Hematopoietic multipotent progenitor cell treated with erythropoietin and hydrocortisone succinate and interleukin-3 and kit ligand, for 6 days (in vitro differentiated cells): ENCODE measurements around the gene SMYD4.
"Not testable (repeated sequence)": the region's sequence is repeated elsewhere in the genome, so short reads cannot be mapped to it uniquely, and the experiment has no call there.

ENCODE experiments used
- DNase-seq: peaks from one replicate; pipeline ENCODE4 v3.0.0-alpha.2; 2015

Gene SMYD4

DNA sequence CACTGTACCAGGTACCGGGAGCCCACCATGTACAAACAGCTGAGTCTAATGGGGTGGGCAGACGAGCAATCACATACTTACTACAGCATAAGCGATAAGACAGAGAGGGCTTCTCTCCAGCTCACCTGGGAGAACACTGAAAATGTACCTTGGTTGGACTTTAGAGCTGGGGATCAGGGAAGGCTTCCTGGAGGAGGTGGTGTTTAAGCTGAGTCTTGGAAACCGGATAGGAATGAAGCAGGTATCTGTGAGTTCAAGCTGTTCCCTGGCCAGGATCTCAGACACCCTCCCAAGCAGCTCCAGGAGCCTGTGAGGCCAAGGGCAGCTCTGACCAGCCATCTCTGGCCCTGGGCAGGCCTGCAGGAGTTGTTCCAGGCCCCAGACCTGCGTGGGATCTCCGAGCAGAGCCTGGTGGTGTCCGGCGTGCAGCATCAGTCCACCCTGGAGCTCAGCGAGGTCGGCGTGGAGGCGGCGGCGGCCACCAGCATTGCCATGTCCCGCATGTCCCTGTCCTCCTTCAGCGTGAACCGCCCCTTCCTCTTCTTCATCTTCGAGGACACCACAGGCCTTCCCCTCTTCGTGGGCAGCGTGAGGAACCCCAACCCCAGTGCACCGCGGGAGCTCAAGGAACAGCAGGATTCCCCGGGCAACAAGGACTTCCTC lies 75.8 kb downstream of the SMYD4 start:
- DNase-seq: no peak

- DNase-seq: peak; percentile 60
Measured at GRCh38 chr17:1752425-1753262, 77.1 kb downstream of the SMYD4 start.

GRCh38 chr17:1750628-1751027 lies 79.1 kb downstream of the SMYD4 start:
- no peak for DNase-seq

DNA sequence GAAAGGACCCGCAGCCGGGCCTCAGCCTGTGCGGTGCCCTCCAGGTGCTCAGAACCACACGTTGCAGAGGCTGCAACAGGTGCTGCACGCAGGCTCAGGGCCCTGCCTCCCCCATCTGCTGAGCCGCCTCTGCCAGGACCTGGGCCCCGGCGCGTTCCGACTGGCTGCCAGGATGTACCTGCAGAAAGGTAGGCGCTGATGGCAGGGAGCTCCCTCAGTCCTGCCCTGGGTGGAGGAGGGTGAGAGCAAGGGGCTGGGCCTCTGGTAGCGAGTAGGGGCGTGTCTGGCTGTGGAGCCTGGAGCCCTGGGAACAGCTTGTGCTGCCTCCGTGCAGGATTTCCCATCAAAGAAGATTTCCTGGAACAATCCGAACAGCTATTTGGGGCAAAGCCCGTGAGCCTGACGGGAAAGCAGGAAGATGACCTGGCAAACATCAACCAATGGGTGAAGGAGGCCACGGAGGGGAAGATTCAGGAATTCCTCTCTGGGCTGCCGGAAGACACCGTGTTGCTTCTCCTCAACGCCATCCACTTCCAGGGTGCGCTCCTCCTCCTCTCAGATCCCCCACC lies 82.6 kb downstream of the SMYD4 start:
- DNase-seq: no peak

DNA sequence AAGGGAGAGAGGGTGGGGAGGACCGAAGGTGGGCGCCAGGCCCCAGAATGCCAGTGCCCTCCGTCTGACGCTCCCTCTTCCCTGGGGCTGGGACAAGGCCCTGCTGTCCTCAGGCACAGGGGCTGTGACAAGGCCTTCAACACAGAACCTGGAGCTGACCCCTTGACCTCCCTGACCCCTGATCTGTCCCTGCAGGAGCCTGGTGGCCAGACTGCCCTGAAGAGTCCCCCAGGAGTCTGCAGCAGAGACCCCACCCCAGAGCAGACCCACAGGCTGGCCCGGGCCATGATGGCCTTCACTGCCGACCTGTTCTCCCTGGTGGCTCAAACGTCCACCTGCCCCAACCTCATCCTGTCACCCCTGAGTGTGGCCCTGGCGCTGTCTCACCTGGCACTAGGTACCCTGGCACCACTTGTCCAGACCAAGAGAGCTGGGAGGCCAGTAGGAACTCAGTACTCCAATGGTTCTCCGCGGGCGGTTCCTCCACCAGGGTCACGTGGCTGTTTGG lies 84.1 kb downstream of the SMYD4 start:
- DNase-seq: no peak

DNA sequence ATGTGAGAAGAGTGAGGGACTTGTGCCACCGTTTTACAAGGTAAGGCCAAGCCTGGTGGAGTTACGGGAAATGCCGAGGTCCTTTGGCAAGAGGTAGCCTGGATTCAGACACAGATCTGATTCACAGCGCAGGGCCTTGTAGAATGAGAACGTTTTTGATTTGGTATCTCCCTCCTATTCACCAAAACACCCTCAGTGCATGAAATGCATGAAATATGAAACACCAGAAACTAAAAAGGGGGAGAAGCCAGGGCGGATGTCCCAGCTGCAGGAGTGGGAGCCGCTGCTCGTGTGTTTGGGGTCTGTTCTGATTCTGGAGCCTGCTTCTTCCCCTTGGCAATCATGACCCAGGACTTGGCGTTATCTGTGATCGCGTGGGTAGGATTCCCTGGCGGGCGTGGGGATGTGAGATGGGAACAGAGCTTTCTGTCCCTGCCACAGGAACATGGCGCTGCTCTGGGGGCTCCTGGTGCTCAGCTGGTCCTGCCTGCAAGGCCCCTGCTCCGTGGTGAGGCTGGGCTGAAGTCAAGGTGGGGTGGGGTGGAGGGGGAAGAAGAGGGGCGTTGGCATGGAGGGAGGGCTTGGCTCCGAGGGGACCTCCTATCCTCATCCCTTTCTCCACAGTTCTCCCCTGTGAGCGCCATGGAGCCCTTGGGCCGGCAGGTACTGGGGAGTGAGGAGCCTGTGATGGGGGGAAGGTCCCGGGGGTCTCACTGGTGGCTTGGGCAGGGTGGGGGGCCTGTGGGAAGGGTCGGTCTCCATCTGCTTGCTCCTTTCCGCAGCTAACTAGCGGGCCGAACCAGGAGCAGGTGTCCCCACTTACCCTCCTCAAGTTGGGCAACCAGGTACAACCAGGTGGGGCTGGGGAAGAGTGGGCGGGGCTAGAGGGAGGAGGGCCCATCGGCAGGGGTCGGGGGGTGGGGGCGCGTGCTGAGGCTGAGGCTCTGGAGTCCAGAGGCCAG lies 84.9 kb downstream of the SMYD4 start:
- no peak for DNase-seq

GRCh38 chr17:1743088-1743439 lies 86.6 kb downstream of the SMYD4 start:
- no peak for DNase-seq

GRCh38 chr17:1742371-1743087 lies 87.2 kb downstream of the SMYD4 start, which contains the start of gene SERPINF2:
SERPINF2 (plus strand) TSS chr17:1742871; CDS start chr17:1744996, 2,125 bp downstream.
- no peak for DNase-seq

DNA sequence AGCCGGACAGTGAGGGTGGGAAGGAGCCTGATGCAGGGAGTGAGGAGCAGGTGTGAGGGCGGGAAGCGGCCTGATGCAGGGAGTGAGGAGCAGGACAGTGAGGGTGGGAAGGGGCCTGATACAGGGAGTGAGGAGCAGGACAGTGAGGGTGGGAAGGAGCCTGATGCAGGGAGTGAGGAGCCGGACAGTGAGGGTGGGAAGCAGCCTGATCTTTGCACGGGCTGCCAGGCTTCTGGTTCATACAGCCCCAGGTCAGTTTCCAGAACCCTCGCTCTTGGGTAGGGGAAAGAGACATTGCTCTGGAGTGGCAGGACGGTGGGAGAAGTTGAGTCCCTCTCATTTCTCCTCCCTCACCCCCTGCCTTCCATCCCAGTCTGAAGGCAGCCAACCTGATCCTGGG lies 87.8 kb downstream of the SMYD4 start:
- not testable (repeated sequence) for DNase-seq

DNA sequence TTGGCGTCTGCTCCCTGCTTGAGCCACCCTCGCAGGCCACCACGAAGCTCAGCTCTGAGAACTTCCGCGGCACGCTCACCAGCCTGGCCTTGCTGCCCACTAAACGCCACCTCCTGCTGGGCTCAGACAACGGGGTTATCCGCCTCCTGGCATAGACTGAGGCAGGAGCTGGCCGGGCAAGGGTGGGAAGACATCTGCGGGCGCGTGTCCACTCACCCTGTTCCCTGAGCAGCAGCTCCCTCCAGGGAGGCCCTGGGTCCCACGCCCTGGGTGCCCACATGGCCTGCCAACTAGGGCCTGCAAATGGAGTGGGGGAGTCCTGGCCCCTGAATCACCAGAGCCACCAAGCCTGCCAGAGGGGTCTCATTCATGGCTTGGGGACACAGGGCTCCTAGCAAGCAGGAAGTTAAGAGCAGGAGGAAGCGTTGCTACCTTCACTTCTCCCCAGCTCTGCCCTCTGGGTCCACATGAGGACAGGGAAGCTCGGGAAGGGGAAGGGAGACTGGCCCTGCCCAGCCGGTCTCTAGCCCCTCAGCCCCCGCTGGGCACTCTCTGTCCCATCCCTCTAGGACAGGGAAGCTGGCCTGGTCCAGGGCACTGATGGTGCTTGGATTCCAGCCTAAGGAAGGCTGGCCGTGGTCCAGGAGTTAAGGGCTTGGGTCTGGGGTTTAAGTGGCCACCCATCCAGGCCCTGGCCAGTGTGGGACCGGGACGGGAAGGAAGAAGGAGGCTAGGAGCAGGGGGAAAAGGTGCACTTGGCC lies 92.0 kb downstream of the SMYD4 start:
- DNase-seq: no peak

GRCh38 chr17:1736348-1737281 lies 93.1 kb downstream of the SMYD4 start:
- DNase-seq: peak; percentile 68

GRCh38 chr17:1735834-1736347 lies 93.8 kb downstream of the SMYD4 start:
- DNase-seq: no peak

DNA sequence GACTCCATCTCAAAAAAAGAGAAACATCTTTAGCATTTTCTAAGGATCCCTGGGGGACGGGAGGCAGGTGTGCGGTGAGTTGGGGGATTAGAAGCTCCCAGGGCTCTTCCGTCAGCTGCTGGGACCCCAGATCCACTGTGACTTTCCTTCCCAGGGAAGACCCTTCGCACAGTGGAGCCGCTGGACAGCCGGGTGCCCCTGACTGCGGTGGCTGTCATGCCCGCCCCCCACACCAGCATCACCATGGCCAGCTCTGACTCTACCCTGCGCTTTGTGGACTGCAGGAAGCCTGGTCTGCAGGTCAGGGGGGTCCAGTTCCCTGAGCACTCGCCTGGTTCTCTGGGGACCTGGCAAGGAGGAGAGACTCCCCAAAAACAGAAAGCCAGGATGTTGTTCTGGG lies 94.3 kb downstream of the SMYD4 start:
- no peak for DNase-seq

GRCh38 chr17:1733759-1734158 lies 95.9 kb downstream of the SMYD4 start:
- DNase-seq: no peak

DNA sequence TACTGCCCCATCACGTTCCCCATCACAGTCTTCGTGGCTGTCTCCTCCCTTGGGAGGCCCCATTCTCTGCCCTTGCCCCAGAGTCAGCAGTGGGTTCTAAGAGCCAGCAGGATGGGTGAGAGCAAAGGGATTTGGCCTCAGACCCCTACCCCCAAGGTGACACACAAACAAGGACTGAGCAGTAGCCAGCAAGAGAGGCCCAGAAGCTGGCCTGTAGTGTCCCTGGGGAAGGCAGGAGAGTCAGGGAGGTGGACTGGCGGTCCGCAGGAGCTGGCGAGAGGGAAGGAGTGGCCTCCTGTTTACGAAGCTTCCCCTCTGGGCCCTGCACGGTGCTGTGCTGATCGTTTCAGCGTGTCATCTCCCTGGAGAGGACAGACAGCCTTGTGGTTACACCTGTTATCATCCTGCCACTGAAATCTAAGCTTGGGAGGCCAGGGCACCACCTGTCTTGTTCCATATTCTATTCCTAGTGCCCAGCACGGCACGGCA lies 96.8 kb downstream of the SMYD4 start:
- no peak for DNase-seq

DNA sequence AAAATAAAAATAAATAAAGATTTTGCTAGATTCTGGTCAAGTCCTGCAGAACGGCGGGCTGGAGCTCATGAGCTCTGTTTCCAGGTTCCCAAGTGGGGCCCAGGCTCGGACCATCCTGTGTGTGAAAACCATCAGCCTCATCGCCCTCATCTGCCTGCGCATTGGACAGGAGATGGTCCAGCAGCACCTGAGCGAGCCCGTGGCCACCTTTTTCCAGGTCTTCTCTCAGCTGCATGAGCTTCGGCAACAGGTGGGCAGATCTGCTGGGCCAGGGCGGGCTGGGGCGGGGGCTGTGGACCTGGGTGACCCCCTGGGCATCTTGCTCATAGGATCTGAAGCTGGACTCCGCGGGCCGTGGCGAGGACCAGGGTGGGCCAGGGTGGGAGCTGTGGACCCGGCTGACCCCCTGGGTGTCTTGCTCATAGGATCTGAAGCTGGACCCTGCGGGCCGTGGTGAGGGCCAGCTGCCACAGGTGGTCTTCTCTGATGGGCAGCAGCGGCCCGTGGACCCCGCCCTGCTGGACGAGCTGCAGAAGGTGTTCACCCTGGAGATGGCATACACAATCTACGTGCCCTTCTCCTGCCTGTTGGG lies 97.4 kb downstream of the SMYD4 start:
- no peak for DNase-seq

DNA sequence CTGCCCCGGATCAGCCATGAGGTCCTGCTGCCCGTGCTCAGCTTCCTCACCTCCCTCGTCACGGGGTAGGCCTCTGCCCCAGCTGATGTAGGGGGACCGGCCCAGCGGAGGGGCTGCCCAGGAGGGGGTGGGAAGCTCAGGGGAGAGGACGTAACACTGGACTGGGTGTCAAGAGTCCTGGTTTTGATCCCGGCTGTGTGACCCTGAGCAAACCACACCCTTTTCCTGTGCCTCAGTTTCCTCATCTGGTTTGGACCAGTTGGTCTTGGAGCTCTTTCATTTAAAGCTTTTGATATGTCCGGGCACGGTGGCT lies 98.6 kb downstream of the SMYD4 start:
- no peak for DNase-seq

DNA sequence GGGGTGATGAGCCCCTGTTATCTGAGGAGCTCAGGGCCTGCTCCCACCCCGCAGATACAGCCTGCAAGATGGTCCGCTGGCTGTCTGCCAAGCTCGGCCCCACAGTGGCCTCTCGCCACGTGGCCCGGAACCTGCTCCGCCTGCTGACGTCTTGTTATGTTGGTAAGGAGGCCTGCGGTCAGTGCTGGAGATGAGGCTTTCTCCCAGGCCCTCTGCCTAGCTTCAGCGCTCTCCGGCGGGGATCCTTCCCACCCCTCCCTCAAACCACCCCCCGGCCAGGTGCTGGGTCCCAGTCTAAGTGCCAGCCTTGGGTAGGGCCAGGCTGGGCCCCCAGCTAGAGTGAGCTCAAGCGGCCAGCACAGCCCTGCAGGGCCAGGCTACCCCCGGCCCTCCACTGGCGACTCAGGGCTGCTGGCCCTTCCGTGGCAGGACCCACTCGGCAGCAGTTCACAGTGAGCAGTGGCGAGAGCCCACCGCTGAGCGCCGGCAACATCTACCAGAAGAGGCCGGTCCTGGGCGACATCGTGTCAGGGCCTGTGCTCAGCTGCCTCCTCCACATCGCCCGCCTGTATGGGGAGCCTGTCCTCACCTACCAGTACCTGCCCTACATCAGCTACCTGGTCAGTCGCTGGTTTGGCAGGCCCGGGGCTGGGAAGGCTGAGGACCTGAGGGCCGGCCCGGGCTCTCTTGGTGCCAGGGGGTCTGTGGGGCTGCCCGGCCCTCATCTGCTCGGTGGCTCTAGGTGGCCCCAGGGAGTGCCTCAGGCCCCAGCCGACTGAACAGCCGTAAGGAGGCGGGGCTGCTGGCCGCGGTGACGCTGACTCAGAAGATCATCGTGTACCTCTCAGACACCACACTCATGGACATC lies 99.1 kb downstream of the SMYD4 start:
- DNase-seq: peak; percentile 97
